K562 (cell line): ENCODE measurements around the gene RNU6-8. TPM values are rescaled to one million over a fixed set of nuclear protein-coding genes. Genes with fewer than 3 reads are reported as not detected.

ENCODE experiments used
- ATAC-seq: fragments of 200-7000 bp; cut with Tn5 transposase; 3 replicates; pipeline ENCODE4 v1.9.1; 2020; ENCODE audit warnings: moderate library complexity
- BruUV-seq: library from RNA; stranded (reverse); fragments of 400-500 nt; replicated peaks from 2 replicates; lab custom pipeline; 2021; lab: Mats Ljungman, UMichigan
- CTCF ChIA-PET: fragments of 300-600 bp; formaldehyde crosslinking; extraction: SDS; loops from one replicate; lab custom pipeline; 2021; ENCODE audit warnings: low intra/inter-chr PET ratio; lab: Yijun Ruan, JAX
- POLR2A ChIA-PET: fragments of 300-600, 350-650 bp; sonication (Branson Sonifier 250); formaldehyde crosslinking; extraction: SDS; loops from one replicate; lab custom pipeline; 2021; ENCODE audit warnings: antibody characterized with exemption, inconsistent platforms; lab: Yijun Ruan, JAX
- DNase-seq, 4 experiments: peaks; one replicate each; pipeline versions ENCODE4 v3.0.0 to v3.0.0-alpha.2; 2011 to 2018; ENCODE audit warnings: low spot score in 3 of 4, mixed read lengths in 3 of 4; ENCODE audit errors: extremely low read depth in 1 of 4
- FAIRE-seq: peaks from 2 replicates; lab custom pipeline; 2011; peaks lifted over from hg19 to GRCh38; lab: Jason Lieb, UNC
- H2AFZ ChIP-seq: 2 replicates; pipeline ENCODE4 v1.6.0; 2011; ENCODE audit warnings: low read depth, low read length, control low read depth, inconsistent platforms
- H3K27ac ChIP-seq: fragments of 200-600 bp; 3 replicates; pipeline ENCODE4 v1.8.0; 2011; ENCODE audit warnings: low read depth, mild to moderate bottlenecking, control low read depth, inconsistent platforms, low read length, moderate library complexity, mixed read lengths; ENCODE audit errors: extremely low read depth
- H3K27me3 ChIP-seq, 2 experiments: fragments of 300-600 bp in 1 of 2; 2 replicates in 1 of 2; 3 replicates in 1 of 2; pipeline versions ENCODE4 v1.6.0 to v1.8.0; 2011; ENCODE audit warnings: inconsistent platforms in 2 of 2, low read length in 2 of 2, mild to moderate bottlenecking in 1 of 2, mixed read lengths in 1 of 2, moderate library complexity in 1 of 2; ENCODE audit not compliant: control insufficient read depth in 2 of 2, insufficient read depth in 2 of 2
- H3K36me3 ChIP-seq: fragments of 300-600 bp; 3 replicates; pipeline ENCODE4 v1.8.0; 2011; ENCODE audit warnings: mild to moderate bottlenecking, low read length, inconsistent platforms; ENCODE audit not compliant: control insufficient read depth, insufficient read depth
- H3K4me1 ChIP-seq, 2 experiments: fragments of 200-600 bp in 1 of 2; replicated peaks in 1 of 2; 2 replicates in 1 of 2; 3 replicates in 1 of 2; pipeline versions ENCODE4 v1.5.1 to v1.8.0; 2011; ENCODE audit warnings: inconsistent platforms in 2 of 2, low read length in 2 of 2, mild to moderate bottlenecking in 1 of 2, mixed read lengths in 1 of 2, moderate library complexity in 1 of 2; ENCODE audit not compliant: control insufficient read depth in 2 of 2, insufficient read depth in 2 of 2
- H3K4me2 ChIP-seq: 2 replicates; pipeline ENCODE4 v1.6.1; 2011; ENCODE audit warnings: low read length, control low read depth, inconsistent platforms, mixed read lengths; ENCODE audit not compliant: insufficient read depth
- H3K4me3 ChIP-seq: fragments of 200-600 bp; sonication (generic), shearing (Covaris generic); 2 replicates; pipeline ENCODE4 v1.5.1; 2016; ENCODE audit warnings: control low read depth, inconsistent platforms
- H3K79me2 ChIP-seq: fragments of 200-600 bp; 3 replicates; pipeline ENCODE4 v1.8.0; 2011; ENCODE audit warnings: low read length, inconsistent platforms; ENCODE audit not compliant: control insufficient read depth, insufficient read depth
- H3K9ac ChIP-seq, 2 experiments: 2 replicates each; pipeline versions ENCODE4 v1.6.0 to v1.6.1; 2011; ENCODE audit warnings: low read depth in 2 of 2, low read length in 2 of 2, control low read depth in 1 of 2, inconsistent platforms in 1 of 2, mild to moderate bottlenecking in 1 of 2, mixed read lengths in 1 of 2; ENCODE audit not compliant: insufficient read depth in 1 of 2
- H3K9me1 ChIP-seq: one replicate; pipeline ENCODE4 v1.6.0; 2011; ENCODE audit warnings: inconsistent platforms, mild to moderate bottlenecking, low read length, moderate library complexity; ENCODE audit not compliant: control insufficient read depth, insufficient read depth
- H3K9me3 ChIP-seq: replicated peaks from 2 replicates; pipeline ENCODE4 v1.5.1; 2011; ENCODE audit warnings: low read depth, low read length, inconsistent platforms; ENCODE audit not compliant: control insufficient read depth, insufficient read depth
- H4K20me1 ChIP-seq: replicated peaks from 2 replicates; pipeline ENCODE4 v1.6.1; 2011; ENCODE audit warnings: low read length, inconsistent platforms, mixed read lengths; ENCODE audit not compliant: control insufficient read depth, insufficient read depth
- ETV5 ChIP-seq: sonication (generic); formaldehyde crosslinking; IDR thresholded peaks from 2 replicates; pipeline ENCODE4 v1.4.0; 2020; ENCODE audit warnings: low read depth, mild to moderate bottlenecking, missing genetic modification reagents
- MCM2 ChIP-seq: fragments of 450-650 bp; IDR thresholded peaks from 2 replicates; pipeline ENCODE4 v1.6.1; 2017; ENCODE audit warnings: low read depth, mild to moderate bottlenecking
- MEF2D ChIP-seq: conservative IDR thresholded peaks from 2 replicates; pipeline ENCODE4 v1.6.1; 2016; ENCODE audit warnings: low read depth, missing genetic modification characterization, missing compliant biosample characterization
- MEIS2 ChIP-seq: fragments of 450-650 bp; IDR thresholded peaks from 2 replicates; pipeline ENCODE4 v1.6.1; 2014; ENCODE audit warnings: mild to moderate bottlenecking; ENCODE audit not compliant: partially characterized antibody
- NR3C1 ChIP-seq: sonication (generic); formaldehyde crosslinking; IDR thresholded peaks from 2 replicates; pipeline ENCODE4 v1.8.1; 2022; ENCODE audit warnings: missing genetic modification reagents
- WGBS: fragments of 100-300 bp; shearing (Covaris generic); methylation state at CpG from one replicate; pipeline ENCODE4 v1.1.6; 2016; ENCODE audit warnings: low coverage, mixed read lengths; ENCODE audit not compliant: insufficient coverage; ENCODE audit errors: missing lambda C conversion rate; 5-methylcytosine and 5-hydroxymethylcytosine counted together
- in situ Hi-C: fragments of 300-500 bp; cut with MboI; formaldehyde crosslinking; loops from 4 replicates; pipeline ENCODE4 v1.15.0; 2018; ENCODE audit warnings: inconsistent platforms, mixed read lengths
- intact Hi-C: fragments of 100-400 bp; cut with micrococcal nuclease; formaldehyde crosslinking; loops from 2 replicates; pipeline ENCODE4 v1.14.2; 2022
- polyA plus RNA-seq, 8 experiments: library from polyadenylated mRNA; depleted of rRNA in 4 of 8; stranded (reverse) in 5 of 8; unstranded in 3 of 8; fragments of >200 nt; fragmentation: Nextera tagmentation in 2 of 8; fragmentation: Illumina TruSeq in 1 of 8; extraction: Ambion mirVana in 2 of 8; extraction: Trizol in 1 of 8; gene quantifications; 2 replicates each; pipeline versions ENCODE4 v1.2.1 to v1.2.3, GENCODE V29; 2011 to 2014; ENCODE audit warnings: inconsistent platforms in 1 of 8, missing spikeins in 1 of 8
- total RNA-seq, 7 experiments: library from RNA; depleted of rRNA in 6 of 7; stranded (reverse); fragments of >200 nt in 6 of 7; fragmentation: Illumina TruSeq in 2 of 7; extraction: Trizol in 2 of 7; gene quantifications; 2 replicates each; pipeline versions ENCODE4 v1.2.1 to v1.2.3, GENCODE V29; 2011 to 2021; ENCODE audit warnings: low replicate concordance in 1 of 7
- TF ChIP-seq, protein P1 (sequence below): sonication (generic); formaldehyde crosslinking; IDR thresholded peaks from 2 replicates; pipeline ENCODE4 v1.8.0; 2022; ENCODE audit warnings: missing genetic modification reagents, mild to moderate bottlenecking, moderate library complexity, borderline replicate concordance
- TF ChIP-seq, protein P2 (sequence below): IDR thresholded peaks from 2 replicates; pipeline ENCODE4 v1.6.1; 2014; ENCODE audit warnings: antibody characterized with exemption

Gene RNU6-8
- total and polyA plus RNA-seq, 9 of the 15 experiments (the other 6 are each of a cell fraction or from before 2014, with no cell fraction given): not detected

GRCh38 chr14:32195636-32196035 lies 7.4 kb downstream of the RNU6-8 start:
- Histone ChIP-seq H3K27ac (no peak overlapping the region), H3K4me1 (no peaks in the 10 kb centered on the region; a peak in 1 of 5 replicates), H3K36me3 (no peaks in the 10 kb centered on the region), H3K9ac (no peak overlapping the region), H3K9me3 (no peaks in the 10 kb centered on the region), H4K20me1 (no peaks in the 10 kb centered on the region), H3K9me1 (no peaks in the 10 kb centered on the region), H3K27me3 (no peaks in the 10 kb centered on the region; a peak in 1 of 5 replicates), H3K79me2 (no peaks in the 10 kb centered on the region), H3K4me2 (no peak overlapping the region), H3K4me3 (no peak overlapping the region), H2AFZ (no peak overlapping the region)
- in situ Hi-C loops: no loop called here
- ChIA-PET POLR2A (no interaction called here), CTCF (no interaction called here)
- DNase-seq: no peak
- no TSS peak for BruUV-seq
- no peak for ATAC-seq
- 11% methylated on average over 1 of the region's 1 CpG for WGBS
- TF ChIP-seq, protein P1, sequence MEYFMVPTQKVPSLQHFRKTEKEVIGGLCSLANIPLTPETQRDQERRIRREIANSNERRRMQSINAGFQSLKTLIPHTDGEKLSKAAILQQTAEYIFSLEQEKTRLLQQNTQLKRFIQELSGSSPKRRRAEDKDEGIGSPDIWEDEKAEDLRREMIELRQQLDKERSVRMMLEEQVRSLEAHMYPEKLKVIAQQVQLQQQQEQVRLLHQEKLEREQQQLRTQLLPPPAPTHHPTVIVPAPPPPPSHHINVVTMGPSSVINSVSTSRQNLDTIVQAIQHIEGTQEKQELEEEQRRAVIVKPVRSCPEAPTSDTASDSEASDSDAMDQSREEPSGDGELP (CRISPR knock-in tag): no peak
- TF ChIP-seq NR3C1 (CRISPR knock-in tag) (no peak), MCM2 (no peak), ETV5 (CRISPR knock-in tag) (no peak), MEF2D (tag) (no peak), MEIS2 (no peak)
- TF ChIP-seq, protein P2, sequence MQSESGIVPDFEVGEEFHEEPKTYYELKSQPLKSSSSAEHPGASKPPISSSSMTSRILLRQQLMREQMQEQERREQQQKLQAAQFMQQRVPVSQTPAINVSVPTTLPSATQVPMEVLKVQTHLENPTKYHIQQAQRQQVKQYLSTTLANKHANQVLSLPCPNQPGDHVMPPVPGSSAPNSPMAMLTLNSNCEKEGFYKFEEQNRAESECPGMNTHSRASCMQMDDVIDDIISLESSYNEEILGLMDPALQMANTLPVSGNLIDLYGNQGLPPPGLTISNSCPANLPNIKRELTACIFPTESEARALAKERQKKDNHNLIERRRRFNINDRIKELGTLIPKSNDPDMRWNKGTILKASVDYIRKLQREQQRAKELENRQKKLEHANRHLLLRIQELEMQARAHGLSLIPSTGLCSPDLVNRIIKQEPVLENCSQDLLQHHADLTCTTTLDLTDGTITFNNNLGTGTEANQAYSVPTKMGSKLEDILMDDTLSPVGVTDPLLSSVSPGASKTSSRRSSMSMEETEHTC: no peak
- intact Hi-C loops: no loop called here
- FAIRE-seq: no peak
